HG02885 (cell line): ENCODE data around the gene ABCC8.
"Not testable (repeated sequence)": the region's sequence is repeated elsewhere in the genome, so short reads cannot be mapped to it uniquely, and the experiment has no call there.

Experiments
- ATAC-seq: cut with Tn5 transposase; IDR thresholded peaks from one replicate; pipeline ENCODE4 v1.9.1; 2021; ENCODE audit warnings: mild to moderate bottlenecking; ENCODE audit not compliant: unreplicated experiment, poor library complexity

Gene ABCC8

GRCh38 chr11:17439316-17439782 lies 37.3 kb downstream of the ABCC8 start:
- no peak for ATAC-seq

GRCh38 chr11:17437366-17437765 lies 39.3 kb downstream of the ABCC8 start:
- ATAC-seq = no peak

GRCh38 chr11:17434108-17434507 lies 42.5 kb downstream of the ABCC8 start:
- ATAC-seq = no peak

- no peak for ATAC-seq
Measured at GRCh38 chr11:17432002-17432401, 44.6 kb downstream of the ABCC8 start.

- ATAC-seq = no peak
Measured at GRCh38 chr11:17431139-17431538, 45.5 kb downstream of the ABCC8 start.

- ATAC-seq = no peak
Measured at GRCh38 chr11:17430616-17431015, 46.0 kb downstream of the ABCC8 start.

GRCh38 chr11:17428925-17429324 lies 47.7 kb downstream of the ABCC8 start:
- ATAC-seq = no peak

- no peak for ATAC-seq
Measured at GRCh38 chr11:17428261-17428660, 48.4 kb downstream of the ABCC8 start.

- not testable (repeated sequence) for ATAC-seq
Measured at GRCh38 chr11:17426233-17426632, 50.4 kb downstream of the ABCC8 start.

- ATAC-seq = no peak
Measured at GRCh38 chr11:17423533-17424310, 52.9 kb downstream of the ABCC8 start.

- no peak for ATAC-seq
Measured at GRCh38 chr11:17421781-17422180, 54.9 kb downstream of the ABCC8 start.

GRCh38 chr11:17418444-17419081 lies 58.1 kb downstream of the ABCC8 start:
- ATAC-seq = no peak

GRCh38 chr11:17416492-17416891 lies 60.2 kb downstream of the ABCC8 start:
- no peak for ATAC-seq

GRCh38 chr11:17415523-17416104 lies 61.0 kb downstream of the ABCC8 start:
- no peak for ATAC-seq

GRCh38 chr11:17414992-17415391 lies 61.7 kb downstream of the ABCC8 start:
- no peak for ATAC-seq

- no peak for ATAC-seq
Measured at GRCh38 chr11:17414317-17414737, 62.3 kb downstream of the ABCC8 start.

GRCh38 chr11:17413414-17414316 lies 63.0 kb downstream of the ABCC8 start:
- ATAC-seq = no peak

- no peak for ATAC-seq
Measured at GRCh38 chr11:17412488-17413180, 64.0 kb downstream of the ABCC8 start.

GRCh38 chr11:17411418-17411817 lies 65.2 kb downstream of the ABCC8 start:
- ATAC-seq = no peak
